CD4-positive, alpha-beta T cell treated with Interleukin-15 for 4 hours (primary cell): Measurements from ENCODE around the gene RINL.
A peak's percentile ranks its signal among the peaks of the same experiment; 100 is the strongest.

Experiments
- DNase-seq: peaks from one replicate; pipeline ENCODE4 v3.0.0-alpha.2; 2020; ENCODE audit warnings: low spot score

The RINL gene

GRCh38 chr19:38877781-38878574 is at the start of gene RINL:
Gene RINL, minus strand, starts transcription at chr19:38878275. Its CDS starts 1,533 bp downstream, at chr19:38876742.
- peak; percentile 74 for DNase-seq

- DNase-seq, result peak; percentile 50
Observed at GRCh38 chr19:38924388-38924787, 46.3 kb upstream of the RINL start.

GRCh38 chr19:38922482-38922881 is 44.4 kb upstream of the RINL start:
- DNase-seq, result no peak

- DNase-seq, result no peak
Observed at GRCh38 chr19:38921420-38922274, 43.6 kb upstream of the RINL start.

- DNase-seq, result no peak
Observed at GRCh38 chr19:38920602-38921419, 42.7 kb upstream of the RINL start.

- no peak for DNase-seq
Observed at GRCh38 chr19:38919837-38920601, 41.9 kb upstream of the RINL start.

- no peak for DNase-seq
Observed at GRCh38 chr19:38918526-38918925, 40.5 kb upstream of the RINL start.

- DNase-seq, result no peak
Observed at GRCh38 chr19:38917921-38918491, 39.9 kb upstream of the RINL start.

- no peak for DNase-seq
Observed at GRCh38 chr19:38917516-38917915, 39.4 kb upstream of the RINL start.

- no peak for DNase-seq
Observed at GRCh38 chr19:38915329-38916321, 37.5 kb upstream of the RINL start.

- no peak for DNase-seq
Observed at GRCh38 chr19:38913958-38914357, 35.9 kb upstream of the RINL start.

GRCh38 chr19:38912600-38913514 is 34.8 kb upstream of the RINL start:
- DNase-seq, result no peak

GRCh38 chr19:38911388-38912001 is 33.4 kb upstream of the RINL start:
- no peak for DNase-seq

GRCh38 chr19:38910488-38910887 is 32.4 kb upstream of the RINL start:
- no peak for DNase-seq

GRCh38 chr19:38908911-38909310 is 30.8 kb upstream of the RINL start:
- no peak for DNase-seq

GRCh38 chr19:38907670-38908069 is 29.6 kb upstream of the RINL start:
- DNase-seq, result no peak

- DNase-seq, result no peak
Observed at GRCh38 chr19:38907227-38907626, 29.2 kb upstream of the RINL start.

- DNase-seq, result no peak
Observed at GRCh38 chr19:38905620-38906019, 27.5 kb upstream of the RINL start.
